ENCODE measurements around the gene NDUFA13. TPM values are rescaled to one million over a fixed set of nuclear protein-coding genes. Genes with fewer than 3 reads are reported as not detected.

The NDUFA13 gene
- total and polyA plus RNA-seq, 4 donors, result 183 to 307 (median 229) TPM

DNA sequence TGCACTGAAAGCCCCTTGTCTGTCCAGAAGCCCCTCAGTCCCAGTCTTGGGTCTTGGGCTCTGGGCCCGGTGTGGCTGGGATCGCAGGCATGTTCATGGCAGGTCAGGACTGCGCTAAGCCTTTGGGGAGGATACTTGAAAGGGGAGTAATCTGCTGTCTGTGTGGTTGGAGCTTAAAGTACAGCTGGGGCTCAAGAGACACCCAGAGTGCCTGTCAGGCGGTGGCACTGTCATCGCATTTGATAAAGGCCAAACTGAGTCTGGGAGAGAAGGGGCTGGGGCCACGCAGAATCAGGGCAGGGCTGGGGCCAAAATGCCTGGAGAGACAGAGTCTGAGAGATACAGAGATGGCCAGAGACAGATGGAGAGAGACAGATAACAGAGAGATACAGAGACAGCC, 17.8 kb downstream of the NDUFA13 start:
- Histone ChIP-seq H3K27ac (ENCODE audit: low read depth in 1 of 2, low read length in 2 of 2) (no peak overlapping the region), H3K27me3 (ENCODE audit: control insufficient read depth in 1 of 2, insufficient read depth in 2 of 2, low read length in 1 of 2) (no peaks in the 10 kb centered on the region), H3K9me3 (ENCODE audit: control insufficient read depth, low read length) (no peaks in the 10 kb centered on the region), H3K4me1 (ENCODE audit: control insufficient read depth in 1 of 2, insufficient read depth in 2 of 2, low read length in 2 of 2) (no peaks in the 10 kb centered on the region), H3K4me3 (ENCODE audit: low read length in 2 of 2) (no peak overlapping the region), H3K36me3 (ENCODE audit: control insufficient read depth in 1 of 2, insufficient read depth in 2 of 2, low read length in 1 of 2) (no peaks in the 10 kb centered on the region)
- intact Hi-C loops (cut with DNase I), result loop anchor here (2.0 to 5.0 kb wide), 3 partner anchors 108 to 428 kb away; partner anchors contain the start of gene GMIP (in 1 of the 2)
- ATAC-seq (ENCODE audit: low FRiP score) (no peak), DNase-seq (no peak)
- WGBS, 2 donors, result 91 to 93% methylated on average over 6 of the region's 6 CpGs

DNA sequence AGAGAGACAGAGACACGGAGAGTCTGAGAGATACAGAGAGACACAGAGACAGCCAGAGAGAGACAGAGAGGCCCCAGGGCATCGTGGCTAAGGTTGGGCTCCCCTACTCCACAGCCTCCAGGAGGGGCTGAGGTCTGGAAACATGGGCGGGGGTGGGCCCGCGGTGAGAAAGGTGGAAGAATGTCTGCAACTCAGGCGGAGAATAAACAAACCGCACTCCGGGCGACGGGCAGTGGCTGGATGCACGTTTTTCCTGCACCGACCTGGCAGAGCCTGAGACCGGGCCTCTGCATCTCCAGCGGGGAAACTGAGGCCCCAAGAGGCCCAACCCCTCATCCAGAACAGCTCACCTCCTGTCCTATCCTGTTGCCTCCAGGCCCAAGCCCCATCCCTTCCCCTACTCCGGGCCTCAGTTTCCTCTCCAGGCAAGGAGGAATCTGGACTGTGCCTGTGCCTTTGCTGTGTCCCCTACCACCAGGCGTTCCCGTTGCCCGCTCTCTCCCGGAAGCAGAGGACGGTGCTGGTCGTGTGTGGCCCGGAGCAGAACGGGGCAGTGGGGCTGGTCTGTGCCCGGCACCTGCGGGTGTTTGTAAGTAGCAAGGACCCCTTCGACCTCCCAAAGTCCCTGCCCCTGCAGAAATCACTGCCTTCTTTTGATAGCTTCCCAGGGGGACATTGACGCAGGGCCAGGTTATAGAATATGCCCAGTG, 18.7 kb downstream of the NDUFA13 start:
- intact Hi-C loops (cut with DNase I), result loop anchor here in 1 of 2 donors (5.0 kb wide), 2 partner anchors 108 to 428 kb away; partner anchors contain the start of gene GMIP
- Histone ChIP-seq H3K36me3 (ENCODE audit: control insufficient read depth in 1 of 2, insufficient read depth in 2 of 2, low read length in 1 of 2) (no peaks in the 10 kb centered on the region), H3K27ac (ENCODE audit: low read depth in 1 of 2, low read length in 2 of 2) (no peak overlapping the region), H3K4me1 (ENCODE audit: control insufficient read depth in 1 of 2, insufficient read depth in 2 of 2, low read length in 2 of 2) (no peaks in the 10 kb centered on the region), H3K9me3 (ENCODE audit: control insufficient read depth, low read length) (no peaks in the 10 kb centered on the region), H3K27me3 (ENCODE audit: control insufficient read depth in 1 of 2, insufficient read depth in 2 of 2, low read length in 1 of 2) (no peaks in the 10 kb centered on the region), H3K4me3 (ENCODE audit: low read length in 2 of 2) (no peak overlapping the region)
- DNase-seq (no peak), ATAC-seq (ENCODE audit: low FRiP score) (no peak)
- 84 to 85% methylated on average over 27 of the region's 27 CpGs for WGBS, 2 donors

DNA sequence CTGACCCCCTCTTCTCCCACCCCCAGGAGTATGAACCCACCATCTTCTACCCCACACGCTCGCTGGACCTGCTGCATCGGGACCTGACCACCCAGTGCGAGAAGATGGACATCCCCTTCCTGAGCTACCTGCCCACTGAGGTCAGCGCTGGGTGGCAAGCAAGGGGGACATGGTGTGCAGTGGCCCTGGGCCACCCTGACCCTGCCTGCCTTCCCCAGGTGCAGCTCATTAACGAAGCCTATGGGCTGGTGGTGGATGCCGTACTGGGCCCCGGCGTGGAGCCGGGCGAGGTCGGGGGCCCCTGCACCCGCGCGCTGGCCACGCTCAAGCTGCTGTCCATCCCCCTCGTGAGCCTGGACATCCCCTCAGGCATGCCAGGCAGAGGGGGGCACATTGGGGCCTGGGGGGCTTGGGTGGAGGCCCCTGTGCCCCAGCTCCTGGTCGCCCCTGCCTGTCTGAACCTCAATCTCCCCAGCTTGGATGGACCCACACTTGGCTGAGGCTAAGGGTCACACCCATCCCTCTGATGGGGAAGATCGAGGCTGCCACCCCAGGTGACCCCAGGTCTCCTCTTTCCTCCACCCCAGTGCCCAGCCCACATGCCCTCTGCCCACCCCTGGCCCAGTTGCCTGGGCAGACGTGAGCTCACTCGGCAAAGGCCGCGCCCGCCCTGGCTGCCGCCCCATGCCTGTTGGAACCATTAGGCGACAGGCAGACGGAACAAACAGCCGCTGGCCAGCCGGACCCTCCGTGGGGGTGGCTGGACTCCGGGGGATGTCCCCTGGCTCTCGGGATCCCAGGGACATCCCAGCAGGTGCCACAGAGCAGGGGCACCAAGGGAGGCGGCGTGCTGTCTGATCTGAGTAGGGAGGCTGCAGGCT, 19.5 kb downstream of the NDUFA13 start:
- intact Hi-C loops (cut with DNase I), result no loop called here
- Histone ChIP-seq H3K27ac (ENCODE audit: low read depth in 1 of 2, low read length in 2 of 2) (no peak overlapping the region), H3K4me3 (ENCODE audit: low read length in 2 of 2) (no peak overlapping the region), H3K9me3 (ENCODE audit: control insufficient read depth, low read length) (no peaks in the 10 kb centered on the region), H3K27me3 (ENCODE audit: control insufficient read depth in 1 of 2, insufficient read depth in 2 of 2, low read length in 1 of 2) (no peaks in the 10 kb centered on the region), H3K36me3 (ENCODE audit: control insufficient read depth in 1 of 2, insufficient read depth in 2 of 2, low read length in 1 of 2) (no peaks in the 10 kb centered on the region), H3K4me1 (ENCODE audit: control insufficient read depth in 1 of 2, insufficient read depth in 2 of 2, low read length in 2 of 2) (no peaks in the 10 kb centered on the region)
- DNase-seq, result no peak
- no peak for ATAC-seq (ENCODE audit: low FRiP score)
- 90 to 94% methylated on average over 33 to 34 of the region's 34 CpGs for WGBS, 2 donors

DNA sequence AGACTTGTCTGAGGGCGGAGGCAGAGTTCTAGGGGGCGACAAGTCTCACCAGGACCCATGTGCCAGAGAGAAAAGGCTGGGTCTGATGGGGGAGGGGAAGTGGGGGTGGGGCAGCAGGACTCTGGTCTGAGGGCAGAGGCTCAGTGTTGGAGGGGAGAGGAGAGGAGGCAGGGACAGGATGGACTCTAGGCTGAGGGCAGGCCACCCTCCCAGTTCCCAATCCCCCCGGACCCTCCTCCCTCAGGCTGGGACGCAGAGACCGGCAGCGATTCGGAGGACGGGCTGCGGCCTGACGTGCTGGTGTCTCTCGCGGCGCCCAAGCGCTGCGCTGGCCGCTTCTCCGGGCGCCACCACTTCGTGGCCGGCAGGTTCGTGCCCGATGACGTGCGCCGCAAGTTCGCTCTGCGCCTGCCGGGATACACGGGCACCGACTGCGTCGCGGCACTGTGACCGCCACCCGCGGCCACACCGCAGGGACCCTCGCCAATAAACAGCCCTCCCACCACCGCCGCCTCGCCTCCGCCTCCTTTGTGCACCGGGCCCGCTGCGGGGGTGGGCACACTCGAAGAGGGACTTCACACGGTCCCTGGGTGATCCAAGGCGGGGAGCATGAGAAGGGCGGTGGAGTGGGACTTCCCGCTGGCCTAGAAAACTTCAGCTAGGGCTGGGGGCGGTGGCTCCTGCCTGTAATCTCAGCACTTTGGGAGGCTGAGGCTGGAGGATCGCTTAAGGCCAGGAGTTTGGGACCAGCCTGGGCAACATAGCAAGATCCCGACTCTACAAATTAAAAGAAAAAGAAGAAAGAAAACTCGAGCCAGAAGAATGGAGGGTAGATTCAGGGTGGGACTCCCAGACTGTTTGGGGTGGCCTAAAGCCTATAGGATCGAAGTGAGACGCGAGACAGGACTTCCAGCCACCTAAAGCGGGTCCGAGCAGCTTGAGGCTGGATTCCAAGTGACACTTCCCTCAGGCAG, 21.3 kb downstream of the NDUFA13 start:
- intact Hi-C loops (cut with DNase I), result no loop called here
- ATAC-seq (ENCODE audit: low FRiP score) (no peak), DNase-seq (no peak)
- H3K4me1 ChIP-seq (ENCODE audit: control insufficient read depth in 1 of 2, insufficient read depth in 2 of 2, low read length in 2 of 2), result no peaks in the 10 kb centered on the region
- WGBS, 2 donors, result 27 to 28% methylated on average over 58 to 59 of the region's 59 CpGs
- no peaks in the 10 kb centered on the region for H3K27me3 ChIP-seq (ENCODE audit: control insufficient read depth in 1 of 2, insufficient read depth in 2 of 2, low read length in 1 of 2)
- no peaks in the 10 kb centered on the region for H3K9me3 ChIP-seq (ENCODE audit: control insufficient read depth, low read length)
- H3K27ac ChIP-seq (ENCODE audit: low read depth in 1 of 2, low read length in 2 of 2), result no peak overlapping the region
- no peak overlapping the region for H3K4me3 ChIP-seq (ENCODE audit: low read length in 2 of 2)
- no peaks in the 10 kb centered on the region for H3K36me3 ChIP-seq (ENCODE audit: control insufficient read depth in 1 of 2, insufficient read depth in 2 of 2, low read length in 1 of 2)

DNA sequence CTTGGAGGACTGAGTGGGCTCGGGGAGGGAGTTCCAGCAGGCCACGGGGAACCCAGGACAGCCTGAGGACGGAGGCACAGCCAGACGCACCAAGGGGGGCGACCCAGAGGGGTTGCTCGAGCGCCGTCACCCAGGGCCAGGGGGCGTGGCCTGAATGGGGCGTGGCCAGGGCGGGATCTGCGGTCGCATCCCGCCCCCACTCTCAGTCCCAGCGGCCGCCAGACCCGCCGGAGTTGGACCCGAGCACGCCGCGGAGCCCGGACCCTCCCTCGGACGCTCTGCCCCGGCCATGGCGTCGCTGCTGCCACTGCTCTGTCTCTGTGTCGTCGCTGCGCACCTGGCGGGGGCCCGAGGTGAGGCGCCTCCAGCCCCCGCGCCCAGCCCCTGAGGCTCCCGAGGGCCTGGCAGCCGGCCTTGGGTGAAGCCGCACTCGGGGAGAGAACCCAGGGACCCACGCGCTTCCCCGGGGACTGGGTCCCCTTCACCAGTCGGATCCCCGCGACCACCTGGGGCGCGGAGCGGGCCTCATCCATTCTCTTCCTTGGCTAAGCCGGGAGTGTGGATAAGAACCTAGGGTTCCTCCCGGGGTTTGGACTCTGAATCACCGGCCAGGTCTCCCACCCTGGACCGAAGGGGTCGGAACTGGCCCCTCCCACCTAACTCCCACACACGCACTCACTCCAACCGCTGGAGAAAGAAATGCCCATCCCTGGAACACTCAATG, 22.2 kb downstream of the NDUFA13 start, which contains the start of gene CILP2:
Gene CILP2, plus strand, starts transcription at position 205 of the 724 bp plus-strand sequence. Its CDS starts 85 bp downstream, at position 290.
- Histone ChIP-seq H3K9me3 (ENCODE audit: control insufficient read depth, low read length) (no peaks in the 10 kb centered on the region), H3K4me1 (ENCODE audit: control insufficient read depth in 1 of 2, insufficient read depth in 2 of 2, low read length in 2 of 2) (no peaks in the 10 kb centered on the region), H3K27me3 (ENCODE audit: control insufficient read depth in 1 of 2, insufficient read depth in 2 of 2, low read length in 1 of 2) (no peaks in the 10 kb centered on the region), H3K27ac (ENCODE audit: low read depth in 1 of 2, low read length in 2 of 2) (no peak within 1 kb of the TSS), H3K36me3 (ENCODE audit: control insufficient read depth in 1 of 2, insufficient read depth in 2 of 2, low read length in 1 of 2) (no peaks in the 10 kb centered on the region), H3K4me3 (ENCODE audit: low read length in 2 of 2) (no peak within 1 kb of the TSS)
- intact Hi-C loops (cut with DNase I), result no loop called here
- ATAC-seq (ENCODE audit: low FRiP score) (no peak), DNase-seq (peak in 1 of 2 donors; percentile 86)
- WGBS, 2 donors, result 2 to 3% methylated on average over 47 to 56 of the region's 56 CpGs

DNA sequence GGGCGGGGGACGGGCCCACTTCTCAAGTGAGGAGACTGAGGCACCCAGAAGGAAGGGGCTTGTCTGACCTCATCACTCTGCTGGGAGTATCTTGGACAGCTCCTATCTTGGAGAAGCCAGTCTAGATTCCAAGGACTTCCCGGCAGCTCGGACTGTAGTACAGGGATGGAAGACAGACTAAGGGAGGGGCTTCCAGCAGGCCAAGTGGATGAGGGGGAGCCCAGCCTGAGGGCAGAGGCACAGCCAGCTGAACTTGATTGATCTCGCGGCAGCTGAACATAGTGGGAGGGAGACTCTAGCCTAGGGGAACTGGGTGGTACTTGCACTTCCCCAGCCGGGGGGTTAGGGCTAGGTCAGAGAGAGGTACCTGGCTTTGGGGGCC, 22.8 kb downstream of the NDUFA13 start:
- H3K4me3 ChIP-seq (ENCODE audit: low read length in 2 of 2), result no peak overlapping the region
- H3K4me1 ChIP-seq (ENCODE audit: control insufficient read depth in 1 of 2, insufficient read depth in 2 of 2, low read length in 2 of 2), result no peaks in the 10 kb centered on the region
- H3K9me3 ChIP-seq (ENCODE audit: control insufficient read depth, low read length), result no peaks in the 10 kb centered on the region
- no peaks in the 10 kb centered on the region for H3K27me3 ChIP-seq (ENCODE audit: control insufficient read depth in 1 of 2, insufficient read depth in 2 of 2, low read length in 1 of 2)
- 25 to 27% methylated on average over 7 of the region's 7 CpGs for WGBS, 2 donors
- intact Hi-C loops (cut with DNase I), result no loop called here
- no peaks in the 10 kb centered on the region for H3K36me3 ChIP-seq (ENCODE audit: control insufficient read depth in 1 of 2, insufficient read depth in 2 of 2, low read length in 1 of 2)
- no peak overlapping the region for H3K27ac ChIP-seq (ENCODE audit: low read depth in 1 of 2, low read length in 2 of 2)
- DNase-seq (no peak), ATAC-seq (ENCODE audit: low FRiP score) (no peak)

DNA sequence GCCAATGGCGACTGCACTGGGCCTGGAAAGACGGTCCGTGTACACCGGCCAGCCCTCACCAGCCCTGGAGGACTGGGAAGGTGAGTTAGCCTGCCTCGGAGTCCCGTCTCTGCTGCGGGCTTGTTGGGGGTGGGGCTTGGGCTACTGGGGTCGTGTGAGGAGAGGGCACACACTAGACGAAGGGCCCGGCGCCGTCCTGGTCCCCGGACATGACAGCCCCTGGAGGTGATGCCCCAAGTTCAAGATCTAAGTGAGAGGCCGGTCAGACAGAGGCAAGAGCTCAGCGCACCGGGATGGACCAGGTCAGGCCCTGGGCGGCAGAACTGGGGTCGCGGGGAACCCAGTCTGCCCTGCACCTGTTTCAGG, 23.7 kb downstream of the NDUFA13 start:
- intact Hi-C loops (cut with DNase I), result no loop called here
- 27 to 32% methylated on average over 18 to 19 of the region's 19 CpGs for WGBS, 2 donors
- Histone ChIP-seq H3K4me3 (ENCODE audit: low read length in 2 of 2) (no peak overlapping the region), H3K27ac (ENCODE audit: low read depth in 1 of 2, low read length in 2 of 2) (no peak overlapping the region), H3K27me3 (ENCODE audit: control insufficient read depth in 1 of 2, insufficient read depth in 2 of 2, low read length in 1 of 2) (no peaks in the 10 kb centered on the region), H3K36me3 (ENCODE audit: control insufficient read depth in 1 of 2, insufficient read depth in 2 of 2, low read length in 1 of 2) (no peaks in the 10 kb centered on the region), H3K9me3 (ENCODE audit: control insufficient read depth, low read length) (no peaks in the 10 kb centered on the region), H3K4me1 (ENCODE audit: control insufficient read depth in 1 of 2, insufficient read depth in 2 of 2, low read length in 2 of 2) (no peaks in the 10 kb centered on the region)
- DNase-seq, result no peak
- ATAC-seq (ENCODE audit: low FRiP score), result no peak
